ENCODE results near the gene PITRM1. TPM values are rescaled to one million over a fixed set of nuclear protein-coding genes. Genes with fewer than 3 reads are reported as not detected.

Gene PITRM1
- total RNA-seq, 1 donor from 2014 or later: 60.2 TPM

GRCh38 chr10:3102720-3103427, 69.7 kb downstream of the PITRM1 start:
- Histone ChIP-seq H3K36me3 (peaks cover 11% of the 10 kb centered on the region), H3K27ac (peak overlapping the region; percentile 34), H3K4me3 (no peak overlapping the region), H3K9me3 (no peaks in the 10 kb centered on the region), H3K4me1 (no peaks in the 10 kb centered on the region), H3K27me3 (ENCODE audit: low read depth) (no peaks in the 10 kb centered on the region)
- DNase-seq (no peak), ATAC-seq (no peak)
- intact Hi-C loops (cut with DNase I): no loop called here
- no peak for TF ChIP-seq CTCF (IDR thresholded peaks at IDR 0.05)

- Histone ChIP-seq H3K36me3 (peaks cover 11% of the 10 kb centered on the region), H3K4me1 (peaks cover 5% of the 10 kb centered on the region), H3K4me3 (no peak overlapping the region), H3K9me3 (no peaks in the 10 kb centered on the region), H3K27ac (no peak overlapping the region), H3K27me3 (ENCODE audit: low read depth) (no peaks in the 10 kb centered on the region)
- TF ChIP-seq CTCF (IDR thresholded peaks at IDR 0.05): no peak
- intact Hi-C loops (cut with DNase I): no loop called here
- ATAC-seq (no peak), DNase-seq (no peak)
These were observed 71.5 kb downstream of the PITRM1 start for GRCh38 chr10:3100856-3101640.

GRCh38 chr10:3100093-3100792, 72.3 kb downstream of the PITRM1 start:
- intact Hi-C loops (cut with DNase I): no loop called here
- H3K4me1 ChIP-seq: peaks cover 11% of the 10 kb centered on the region
- no peak overlapping the region for H3K4me3 ChIP-seq
- DNase-seq (no peak), ATAC-seq (no peak)
- H3K9me3 ChIP-seq: no peaks in the 10 kb centered on the region
- H3K36me3 ChIP-seq: peaks cover 11% of the 10 kb centered on the region
- H3K27ac ChIP-seq: no peak overlapping the region
- no peak for TF ChIP-seq CTCF (IDR thresholded peaks at IDR 0.05)
- no peaks in the 10 kb centered on the region for H3K27me3 ChIP-seq (ENCODE audit: low read depth)

GRCh38 chr10:3099291-3100092, 73.1 kb downstream of the PITRM1 start:
- Histone ChIP-seq H3K27me3 (ENCODE audit: low read depth) (no peaks in the 10 kb centered on the region), H3K4me1 (peaks cover 18% of the 10 kb centered on the region), H3K27ac (no peak overlapping the region), H3K9me3 (no peaks in the 10 kb centered on the region), H3K36me3 (peaks cover 11% of the 10 kb centered on the region), H3K4me3 (no peak overlapping the region)
- no peak for DNase-seq
- intact Hi-C loops (cut with DNase I): no loop called here
- peak; percentile 62 to 80 for ATAC-seq
- no peak for TF ChIP-seq CTCF (IDR thresholded peaks at IDR 0.05)

- no peaks in the 10 kb centered on the region for H3K27me3 ChIP-seq (ENCODE audit: low read depth)
- peaks cover 19% of the 10 kb centered on the region for H3K4me1 ChIP-seq
- H3K36me3 ChIP-seq: peaks cover 6% of the 10 kb centered on the region
- H3K4me3 ChIP-seq: no peak overlapping the region
- no peak for DNase-seq
- no peak for TF ChIP-seq CTCF (IDR thresholded peaks at IDR 0.05)
- H3K9me3 ChIP-seq: no peaks in the 10 kb centered on the region
- intact Hi-C loops (cut with DNase I): no loop called here
- no peak for ATAC-seq
- no peak overlapping the region for H3K27ac ChIP-seq
These were observed 73.9 kb downstream of the PITRM1 start for GRCh38 chr10:3098689-3099088.

All from lower lobe of right lung (tissue), 2 donors.